H9 (cell line): ENCODE data around the gene FAM204A. TPM values are rescaled to one million over a fixed set of nuclear protein-coding genes. Genes with fewer than 3 reads are reported as not detected.

Experiments used
- DNase-seq: peaks from one replicate; pipeline ENCODE4 v3.0.0-alpha.2; 2017
- H2AFZ ChIP-seq: one replicate; pipeline ENCODE4 v1.6.1; 2013; ENCODE audit warnings: mild to moderate bottlenecking, low read length, control low read depth, moderate library complexity
- H2AK5ac ChIP-seq: 2 replicates; pipeline ENCODE4 v1.6.1; 2013; ENCODE audit warnings: low read length, control low read depth, mixed read lengths; ENCODE audit not compliant: insufficient read length
- H2BK120ac ChIP-seq: one replicate; pipeline ENCODE4 v1.6.1; 2013; ENCODE audit warnings: low read depth, mild to moderate bottlenecking, low read length, control low read depth, inconsistent platforms; ENCODE audit not compliant: poor library complexity, severe bottlenecking
- H2BK12ac ChIP-seq: 2 replicates; pipeline ENCODE4 v1.6.1; 2013; ENCODE audit warnings: low read length, control low read depth, mixed read lengths, low read depth; ENCODE audit not compliant: insufficient read length
- H2BK15ac ChIP-seq: 2 replicates; pipeline ENCODE4 v1.6.1; 2013; ENCODE audit warnings: low read depth, low read length, control low read depth
- H2BK20ac ChIP-seq: one replicate; pipeline ENCODE4 v1.6.1; 2013; ENCODE audit warnings: low read depth, mild to moderate bottlenecking, low read length, control low read depth, inconsistent platforms; ENCODE audit not compliant: poor library complexity, severe bottlenecking
- H2BK5ac ChIP-seq: 2 replicates; pipeline ENCODE4 v1.6.1; 2013; ENCODE audit warnings: low read length, control low read depth, mixed read lengths; ENCODE audit not compliant: insufficient read length
- H3K14ac ChIP-seq: 2 replicates; pipeline ENCODE4 v1.6.1; 2013; ENCODE audit warnings: low read length, control low read depth; ENCODE audit not compliant: insufficient read depth
- H3K18ac ChIP-seq: 2 replicates; pipeline ENCODE4 v1.6.1; 2013; ENCODE audit warnings: low read depth, mild to moderate bottlenecking, mixed read lengths, low read length, control low read depth; ENCODE audit not compliant: insufficient read length
- H3K23ac ChIP-seq: 2 replicates; pipeline ENCODE4 v1.6.1; 2013; ENCODE audit warnings: low read length, control low read depth, mixed read lengths, low read depth; ENCODE audit not compliant: insufficient read length
- H3K23me2 ChIP-seq: 2 replicates; pipeline ENCODE4 v1.6.1; 2013; ENCODE audit warnings: low read depth, mild to moderate bottlenecking, mixed read lengths, low read length, control low read depth; ENCODE audit not compliant: insufficient read length, poor library complexity, severe bottlenecking
- H3K27ac ChIP-seq: 2 replicates; pipeline ENCODE4 v1.5.1; 2013; ENCODE audit warnings: low read length, control low read depth, mixed read lengths, low read depth; ENCODE audit not compliant: insufficient read length
- H3K27me3 ChIP-seq: 2 replicates; pipeline ENCODE4 v1.6.1; 2013; ENCODE audit warnings: low read length, control low read depth, inconsistent platforms; ENCODE audit not compliant: insufficient read depth
- H3K4ac ChIP-seq: 2 replicates; pipeline ENCODE4 v1.6.1; 2013; ENCODE audit warnings: low read depth, mild to moderate bottlenecking, control low read depth, inconsistent platforms, low read length, moderate library complexity
- H3K4me1 ChIP-seq: 2 replicates; pipeline ENCODE4 v1.6.1; 2013; ENCODE audit warnings: low read length, control low read depth, inconsistent platforms; ENCODE audit not compliant: insufficient read depth
- H3K4me2 ChIP-seq: 2 replicates; pipeline ENCODE4 v1.6.1; 2013; ENCODE audit warnings: low read length, control low read depth, mixed read lengths; ENCODE audit not compliant: insufficient read length, insufficient read depth
- H3K56ac ChIP-seq: 2 replicates; pipeline ENCODE4 v1.6.1; 2013; ENCODE audit warnings: low read depth, mild to moderate bottlenecking, mixed read lengths, low read length, control low read depth; ENCODE audit not compliant: insufficient read length
- H3K79me1 ChIP-seq: 2 replicates; pipeline ENCODE4 v1.6.1; 2013; ENCODE audit warnings: low read depth, mild to moderate bottlenecking, moderate library complexity, low read length, control low read depth, inconsistent platforms; ENCODE audit not compliant: insufficient read depth, poor library complexity, severe bottlenecking
- H3K79me2 ChIP-seq: 2 replicates; pipeline ENCODE4 v1.6.1; 2013; ENCODE audit warnings: low read length, control low read depth, inconsistent platforms; ENCODE audit not compliant: insufficient read depth
- H3K9ac ChIP-seq: 2 replicates; pipeline ENCODE4 v1.6.1; 2013; ENCODE audit warnings: low read length, control low read depth, mixed read lengths; ENCODE audit not compliant: insufficient read length; ENCODE audit errors: extremely low read depth
- H3K9me3 ChIP-seq: one replicate; pipeline ENCODE4 v1.6.1; 2013; ENCODE audit warnings: low read depth, low read length, inconsistent platforms; ENCODE audit not compliant: control insufficient read depth
- H3T11ph ChIP-seq: one replicate; pipeline ENCODE4 v1.6.1; 2013; ENCODE audit warnings: mild to moderate bottlenecking, low read length, control low read depth, inconsistent platforms
- H4K20me1 ChIP-seq: one replicate; pipeline ENCODE4 v1.6.1; 2013; ENCODE audit not compliant: control insufficient read depth, insufficient read length, insufficient read depth
- H4K5ac ChIP-seq: 2 replicates; pipeline ENCODE4 v1.6.1; 2013; ENCODE audit warnings: low read depth, mild to moderate bottlenecking, mixed read lengths, low read length, control low read depth; ENCODE audit not compliant: insufficient read length
- H4K8ac ChIP-seq: replicated peaks from 2 replicates; pipeline ENCODE4 v1.6.1; 2013; ENCODE audit warnings: low read length, control low read depth, mixed read lengths, low read depth; ENCODE audit not compliant: insufficient read length
- H4K91ac ChIP-seq: 2 replicates; pipeline ENCODE4 v1.6.1; 2013; ENCODE audit warnings: low read depth, mild to moderate bottlenecking, moderate library complexity, mixed read lengths, low read length, control low read depth; ENCODE audit not compliant: insufficient read length
- H3K27ac Mint-ChIP-seq, 3 experiments: 2 replicates in 2 of 3; 3 replicates in 1 of 3; pipeline ENCODE4 v1.8.0; 2020 to 2021; ENCODE audit warnings: mixed read lengths in 3 of 3, mild to moderate bottlenecking in 1 of 3, moderate library complexity in 1 of 3
- H3K27me3 Mint-ChIP-seq: 2 replicates; pipeline ENCODE4 v1.8.0; 2021; ENCODE audit warnings: low read depth, mild to moderate bottlenecking, moderate library complexity, mixed read lengths
- H3K36me3 Mint-ChIP-seq, 3 experiments: 2 replicates in 2 of 3; 3 replicates in 1 of 3; pipeline ENCODE4 v1.8.0; 2020 to 2021; ENCODE audit warnings: low read depth in 3 of 3, mixed read lengths in 3 of 3; ENCODE audit not compliant: insufficient read depth in 1 of 3
- H3K4me1 Mint-ChIP-seq, 2 experiments: 2 replicates each; pipeline ENCODE4 v1.8.0; 2020; ENCODE audit warnings: mixed read lengths in 2 of 2
- H3K4me3 Mint-ChIP-seq, 2 experiments: 2 replicates in 1 of 2; 3 replicates in 1 of 2; pipeline ENCODE4 v1.8.0; 2020 to 2021; ENCODE audit warnings: mild to moderate bottlenecking in 2 of 2, mixed read lengths in 2 of 2, moderate library complexity in 1 of 2
- H3K9me3 Mint-ChIP-seq, 2 experiments: 2 replicates in 1 of 2; 3 replicates in 1 of 2; pipeline ENCODE4 v1.8.0; 2020; ENCODE audit warnings: mild to moderate bottlenecking in 2 of 2, mixed read lengths in 2 of 2, moderate library complexity in 1 of 2
- WGBS: extraction: QIAGEN DNeasy Blood & Tissue Kit; methylation state at CpG from one replicate; pipeline ENCODE4 v1.1.7; 2013; ENCODE audit warnings: missing lambda C conversion rate, low lambda C conversion rate, mixed read lengths; ENCODE audit not compliant: insufficient read length; ENCODE audit errors: extremely low coverage; 5-methylcytosine and 5-hydroxymethylcytosine counted together
- total RNA-seq: library from RNA; stranded (reverse); gene quantifications from 2 replicates; pipeline ENCODE4 v1.2.1, GENCODE V29; 2021
- TF ChIP-seq, protein P1 (sequence below): fragments of 200-600 bp; sonication (generic); conservative IDR thresholded peaks from 3 replicates; pipeline ENCODE4 v1.8.0; 2021; ENCODE audit warnings: antibody characterized with exemption, mild to moderate bottlenecking

The FAM204A gene
- total RNA-seq, 1 experiment from 2014 or later: 42.5 TPM

- H3K27me3 ChIP-seq: no peaks in the 10 kb centered on the region
These were observed 28.4 kb upstream of the FAM204A start for GRCh38 chr10:118370499-118370898.

More at GRCh38 chr10:118370499-118370898, 28.4 kb upstream of the FAM204A start:
- H3K27ac ChIP-seq: no peak overlapping the region
- no peak for DNase-seq
- Mint-ChIP-seq H3K36me3 (peaks cover 4 to 19% (median 7%) of the 10 kb centered on the region in 3 experiments), H3K9me3 (peaks cover 12 to 17% of the 10 kb centered on the region in 2 experiments), H3K4me3 (no peak overlapping the region), H3K27me3 (no peaks in the 10 kb centered on the region), H3K27ac (no peak overlapping the region), H3K4me1 (0 out of 4 replicates have a peak, but pooled peaks cover 0 to 4% of the 10 kb centered on the region in 2 experiments)
- no peak overlapping the region for H3K56ac ChIP-seq
- no peaks in the 10 kb centered on the region for H3K4me1 ChIP-seq
- no peak overlapping the region for H2BK15ac ChIP-seq
- H4K8ac ChIP-seq: no peak overlapping the region
- no peak overlapping the region for H2BK20ac ChIP-seq
- no peak overlapping the region for H3K4ac ChIP-seq
- no peaks in the 10 kb centered on the region for H3K23me2 ChIP-seq
- no peak overlapping the region for H2BK5ac ChIP-seq
- H3K18ac ChIP-seq: no peak overlapping the region
- H3K23ac ChIP-seq: no peak overlapping the region
- H2AFZ ChIP-seq: no peak overlapping the region
- no peak overlapping the region for H3K9ac ChIP-seq
- H3T11ph ChIP-seq: no peak overlapping the region
- H2AK5ac ChIP-seq: no peak overlapping the region
- H4K91ac ChIP-seq: no peak overlapping the region
- no peak overlapping the region for H2BK120ac ChIP-seq
- no peak overlapping the region for H4K5ac ChIP-seq
- H4K20me1 ChIP-seq: no peaks in the 10 kb centered on the region
- TF ChIP-seq, protein P1, sequence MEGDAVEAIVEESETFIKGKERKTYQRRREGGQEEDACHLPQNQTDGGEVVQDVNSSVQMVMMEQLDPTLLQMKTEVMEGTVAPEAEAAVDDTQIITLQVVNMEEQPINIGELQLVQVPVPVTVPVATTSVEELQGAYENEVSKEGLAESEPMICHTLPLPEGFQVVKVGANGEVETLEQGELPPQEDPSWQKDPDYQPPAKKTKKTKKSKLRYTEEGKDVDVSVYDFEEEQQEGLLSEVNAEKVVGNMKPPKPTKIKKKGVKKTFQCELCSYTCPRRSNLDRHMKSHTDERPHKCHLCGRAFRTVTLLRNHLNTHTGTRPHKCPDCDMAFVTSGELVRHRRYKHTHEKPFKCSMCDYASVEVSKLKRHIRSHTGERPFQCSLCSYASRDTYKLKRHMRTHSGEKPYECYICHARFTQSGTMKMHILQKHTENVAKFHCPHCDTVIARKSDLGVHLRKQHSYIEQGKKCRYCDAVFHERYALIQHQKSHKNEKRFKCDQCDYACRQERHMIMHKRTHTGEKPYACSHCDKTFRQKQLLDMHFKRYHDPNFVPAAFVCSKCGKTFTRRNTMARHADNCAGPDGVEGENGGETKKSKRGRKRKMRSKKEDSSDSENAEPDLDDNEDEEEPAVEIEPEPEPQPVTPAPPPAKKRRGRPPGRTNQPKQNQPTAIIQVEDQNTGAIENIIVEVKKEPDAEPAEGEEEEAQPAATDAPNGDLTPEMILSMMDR: no peak
- H2BK12ac ChIP-seq: no peak overlapping the region
- H3K14ac ChIP-seq: no peak overlapping the region
- no peaks in the 10 kb centered on the region for H3K79me2 ChIP-seq
- no peak overlapping the region for H3K4me2 ChIP-seq
- WGBS: no CpG with 5 or more reads among the region's 2 CpGs
- no peaks in the 10 kb centered on the region for H3K9me3 ChIP-seq
- H3K79me1 ChIP-seq: no peaks in the 10 kb centered on the region
